HG03571 (cell line): ENCODE data around the gene ASXL3.

Experiments
- ATAC-seq: cut with Tn5 transposase; IDR thresholded peaks from one replicate; pipeline ENCODE4 v1.9.1; 2021; ENCODE audit not compliant: unreplicated experiment

ASXL3 gene

DNA sequence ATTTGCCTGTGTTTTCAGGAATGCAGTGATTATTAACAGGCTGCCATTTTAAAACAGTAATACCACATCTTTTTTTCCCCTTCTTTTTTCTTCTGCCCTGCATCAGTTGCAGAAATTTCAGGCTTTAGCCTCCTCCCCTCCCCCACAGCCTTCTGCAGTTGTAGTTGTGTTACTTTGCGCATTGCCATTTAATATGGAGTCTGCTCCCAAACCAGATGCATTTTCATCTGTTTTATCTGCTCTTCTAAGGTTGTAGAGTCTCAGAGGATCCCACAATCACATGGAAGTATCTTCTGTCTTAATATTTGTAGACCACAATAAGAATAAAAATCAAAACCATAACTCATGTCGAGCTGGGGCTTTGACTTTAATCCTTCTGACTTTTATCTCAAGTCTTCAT is 3.8 kb downstream of the ASXL3 start:
- no peak for ATAC-seq

DNA sequence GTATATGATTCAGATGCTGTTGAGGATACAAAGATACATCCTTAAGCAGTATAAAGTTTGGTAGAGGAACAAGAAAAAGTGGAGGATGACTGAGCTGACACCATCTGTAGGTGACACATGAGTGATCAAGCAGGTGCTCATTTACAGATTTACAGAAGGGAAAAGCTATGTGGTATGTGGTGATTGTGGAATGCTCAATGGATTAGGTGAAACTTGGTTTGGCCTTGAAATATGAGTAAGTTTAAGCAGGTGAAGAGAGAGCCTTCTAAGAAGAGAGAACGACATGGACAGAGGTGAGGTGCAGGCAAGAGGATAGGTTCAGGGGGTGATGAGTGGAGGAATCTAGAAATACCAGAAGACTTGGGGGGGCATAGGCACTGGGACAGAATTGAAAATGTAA is 5.9 kb downstream of the ASXL3 start:
- no peak for ATAC-seq

DNA sequence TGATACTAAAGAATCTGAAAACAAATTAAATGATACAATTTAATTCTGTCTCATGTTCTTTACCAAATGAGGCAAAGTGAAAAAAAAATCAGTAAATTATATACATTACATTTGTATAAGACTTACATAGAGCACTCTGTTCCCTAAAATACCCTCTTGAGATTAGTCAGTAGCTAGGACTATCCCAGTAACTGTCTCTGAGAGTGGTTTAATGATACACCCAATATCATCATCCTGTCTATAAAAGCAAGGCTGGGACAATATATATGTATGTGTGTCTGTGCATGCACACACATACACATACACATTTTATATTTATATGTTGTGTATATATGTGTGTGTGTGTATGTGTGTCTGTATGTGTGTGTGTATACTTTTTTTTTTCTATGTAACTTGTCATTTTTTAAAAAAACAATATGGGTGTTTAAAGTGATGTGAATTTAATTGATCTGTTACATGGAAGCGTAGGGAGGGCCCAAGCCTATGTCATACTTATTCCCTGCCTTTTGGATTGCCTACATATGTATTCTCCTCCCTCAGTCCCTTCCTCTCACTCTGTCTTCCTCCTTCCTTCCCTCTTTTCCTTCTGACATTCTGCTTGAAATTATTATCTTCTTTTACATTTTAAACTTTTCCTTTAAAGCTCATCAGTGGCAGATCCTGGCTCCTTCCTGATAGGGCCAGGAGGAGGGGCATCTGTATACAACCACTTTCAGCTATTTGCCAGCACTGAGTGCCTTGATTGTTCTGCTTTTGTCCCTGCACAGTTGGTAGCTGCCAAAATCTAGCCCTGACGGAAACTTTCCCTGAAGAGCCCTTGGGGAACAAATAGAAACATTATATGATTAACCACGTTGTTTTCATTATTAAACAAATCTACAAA is 6.8 kb downstream of the ASXL3 start:
- no peak for ATAC-seq

DNA sequence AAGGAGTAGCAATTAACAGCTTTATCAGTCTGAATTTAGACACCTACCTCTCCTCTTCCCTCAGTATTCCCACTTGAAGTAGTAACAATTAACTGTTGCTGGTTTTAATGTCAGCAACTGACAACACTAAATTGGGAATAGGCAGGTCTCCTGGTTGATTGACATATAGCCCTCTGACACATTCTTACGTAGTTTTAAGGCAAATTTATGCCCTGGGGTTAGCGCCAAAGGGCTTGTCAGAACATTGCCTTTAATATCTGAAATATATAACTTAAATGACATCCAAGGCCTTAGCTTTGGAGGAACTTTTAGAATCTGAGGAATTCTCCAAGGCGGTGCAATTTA is 7.4 kb downstream of the ASXL3 start:
- no peak for ATAC-seq

DNA sequence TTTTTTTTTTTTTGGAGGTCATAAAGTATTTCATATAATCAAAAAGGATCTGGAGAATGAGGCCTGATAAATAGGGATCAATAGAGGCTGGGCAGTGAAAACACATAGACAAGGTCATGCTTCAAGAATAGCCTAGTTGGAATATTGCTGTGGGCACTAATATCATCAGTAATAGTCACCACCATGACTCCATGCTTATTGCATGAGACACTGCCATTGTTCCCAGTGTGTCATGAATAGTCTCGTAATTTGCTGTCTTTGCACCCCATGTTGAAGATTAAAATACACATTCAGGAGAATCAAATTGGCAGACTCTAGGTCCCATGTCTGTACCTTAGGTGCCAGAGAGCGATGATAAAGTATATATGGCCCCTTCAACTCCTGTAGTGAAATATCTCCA is 10.3 kb downstream of the ASXL3 start:
- ATAC-seq = no peak

DNA sequence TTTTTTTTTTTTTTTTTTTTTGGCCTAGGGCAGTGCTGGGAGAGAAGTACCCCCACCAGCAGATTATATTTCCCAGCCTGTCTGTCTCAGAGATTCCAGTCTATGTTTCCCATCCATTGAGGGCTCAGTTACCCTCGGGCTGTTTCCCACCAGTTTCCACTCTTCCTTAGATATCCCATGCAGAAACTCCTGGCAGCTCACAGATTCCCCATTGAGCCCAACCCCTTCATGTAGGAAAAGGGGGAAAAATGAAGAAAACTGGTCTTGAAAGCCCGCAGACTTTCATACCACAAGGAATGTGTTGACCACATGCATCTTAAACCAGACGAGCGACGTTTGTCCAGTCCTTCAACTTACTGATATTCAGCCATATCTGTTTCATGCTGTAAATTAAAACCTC is 15.2 kb downstream of the ASXL3 start:
- ATAC-seq = no peak

DNA sequence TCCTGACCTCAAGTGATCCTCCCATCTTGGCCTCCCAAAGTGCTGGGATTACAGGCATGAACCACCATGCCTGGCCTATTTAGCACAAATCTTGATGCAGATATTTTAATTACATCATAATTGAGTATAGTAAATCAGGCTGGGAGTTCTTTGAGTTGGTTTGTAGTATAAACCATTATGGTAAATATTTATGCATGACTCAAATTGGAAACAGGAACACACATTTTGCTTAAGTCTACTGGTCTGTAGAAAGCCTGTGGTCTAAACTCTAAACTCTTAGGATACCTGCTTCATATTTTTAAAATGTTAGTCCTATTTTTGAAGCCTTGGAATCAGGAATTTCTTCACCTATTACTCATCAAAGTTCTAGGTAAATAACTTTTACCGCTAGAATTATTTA is 16.8 kb downstream of the ASXL3 start:
- no peak for ATAC-seq

DNA sequence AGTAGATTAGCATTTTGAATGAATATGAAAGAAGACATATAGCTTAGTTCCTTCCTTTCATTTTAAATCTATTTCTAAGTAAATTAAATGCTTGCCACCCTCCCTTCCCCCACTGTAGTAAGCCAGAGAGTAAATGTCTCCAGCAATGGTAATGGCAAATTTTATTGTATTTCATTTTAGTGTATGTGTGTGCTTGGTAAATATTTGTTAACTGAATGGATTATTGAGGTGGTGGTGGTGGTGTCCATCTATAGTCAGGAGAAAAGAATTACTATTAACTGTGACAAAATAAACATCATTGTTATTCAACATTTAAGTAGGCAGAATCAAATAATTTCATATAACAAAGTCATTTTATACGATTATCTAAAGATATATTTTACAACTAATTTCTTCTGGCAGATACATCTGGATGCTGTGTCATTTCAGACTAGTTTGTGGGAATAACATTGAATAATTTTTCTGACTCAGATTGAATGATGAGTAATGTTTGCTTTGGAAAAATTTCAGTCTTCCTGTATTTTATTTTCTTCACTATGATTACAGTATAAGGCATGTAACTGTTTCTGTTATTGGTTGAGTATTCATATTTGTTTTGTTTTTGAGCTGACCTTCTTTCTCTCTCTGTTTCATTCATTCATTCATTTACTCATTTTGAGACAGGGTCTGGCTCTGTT is 18.3 kb downstream of the ASXL3 start:
- ATAC-seq = no peak

DNA sequence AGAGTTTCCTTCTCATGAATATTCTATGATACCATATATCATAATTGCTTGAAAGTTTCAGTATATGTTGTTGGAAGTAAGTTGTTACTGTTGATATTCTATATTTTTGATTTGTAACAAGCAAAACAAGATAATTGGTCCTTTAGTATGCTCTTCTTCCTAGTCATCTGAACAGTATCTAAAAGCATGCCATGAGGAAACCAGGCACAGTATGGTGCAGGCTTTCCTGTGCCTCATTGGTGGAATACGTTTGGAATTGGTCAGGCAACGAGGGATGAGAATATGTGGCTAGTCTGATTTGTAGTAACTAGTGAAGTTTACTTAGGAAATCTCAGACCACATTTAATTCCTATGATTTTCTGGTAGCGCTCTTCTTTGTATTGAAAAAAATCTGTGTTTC is 22.8 kb downstream of the ASXL3 start:
- ATAC-seq = no peak

DNA sequence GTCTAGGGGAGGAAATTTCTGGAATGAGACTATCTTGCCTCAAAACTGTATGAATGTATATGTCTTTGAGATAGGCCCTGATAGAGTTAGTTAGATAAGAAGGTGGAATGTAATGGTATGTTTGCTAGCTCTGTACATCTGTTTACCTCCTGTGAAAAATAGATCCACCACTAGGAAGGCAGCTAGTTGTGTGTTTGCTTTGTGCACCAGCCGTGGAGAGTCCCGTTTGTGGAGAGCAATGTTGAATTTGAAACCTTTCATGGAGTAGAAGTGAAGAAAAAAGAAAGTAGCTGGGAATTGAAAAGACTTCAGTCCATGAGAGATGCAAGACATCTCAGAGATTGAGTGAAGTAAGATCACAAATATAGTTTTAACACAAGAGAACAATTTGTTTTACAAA is 25.4 kb downstream of the ASXL3 start:
- ATAC-seq = no peak

DNA sequence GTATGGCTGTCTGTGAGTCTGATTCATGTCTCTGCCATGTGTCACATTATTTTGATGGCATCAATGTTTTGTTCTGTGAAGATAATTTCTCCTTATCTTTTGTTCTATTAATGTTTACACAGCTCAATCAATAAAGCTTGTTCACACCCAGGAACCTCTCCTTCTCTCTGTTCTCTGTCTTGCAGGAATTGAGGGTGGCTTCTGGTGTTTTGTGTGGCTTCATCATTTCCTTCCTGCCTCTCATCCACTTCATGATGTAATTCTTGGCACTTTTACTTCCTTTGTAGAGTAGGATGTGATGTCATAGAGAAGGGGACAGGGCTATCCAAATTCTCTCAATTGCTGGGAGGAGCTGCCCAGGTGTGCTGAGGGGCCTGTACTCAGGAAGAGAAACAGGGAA is 27.2 kb downstream of the ASXL3 start:
- no peak for ATAC-seq

DNA sequence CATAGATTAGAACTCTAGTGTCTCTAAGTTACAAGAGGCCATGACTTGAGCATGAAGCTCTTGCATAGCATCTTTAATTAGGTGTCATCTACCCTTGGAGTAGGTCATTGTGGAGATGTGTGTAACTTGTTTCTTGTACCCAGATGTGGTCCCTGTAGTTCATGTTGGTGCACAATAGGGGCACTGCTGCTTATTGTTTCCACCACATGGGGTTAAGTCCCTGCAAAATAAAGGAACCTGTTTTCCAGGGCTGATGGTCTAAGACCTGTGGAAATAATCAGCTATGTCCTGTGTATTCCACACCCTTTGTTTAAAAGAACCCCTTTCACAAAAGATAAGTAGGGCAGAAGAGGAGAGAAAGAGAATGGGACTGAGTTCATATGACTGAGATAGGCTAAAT is 28.6 kb downstream of the ASXL3 start:
- no peak for ATAC-seq

DNA sequence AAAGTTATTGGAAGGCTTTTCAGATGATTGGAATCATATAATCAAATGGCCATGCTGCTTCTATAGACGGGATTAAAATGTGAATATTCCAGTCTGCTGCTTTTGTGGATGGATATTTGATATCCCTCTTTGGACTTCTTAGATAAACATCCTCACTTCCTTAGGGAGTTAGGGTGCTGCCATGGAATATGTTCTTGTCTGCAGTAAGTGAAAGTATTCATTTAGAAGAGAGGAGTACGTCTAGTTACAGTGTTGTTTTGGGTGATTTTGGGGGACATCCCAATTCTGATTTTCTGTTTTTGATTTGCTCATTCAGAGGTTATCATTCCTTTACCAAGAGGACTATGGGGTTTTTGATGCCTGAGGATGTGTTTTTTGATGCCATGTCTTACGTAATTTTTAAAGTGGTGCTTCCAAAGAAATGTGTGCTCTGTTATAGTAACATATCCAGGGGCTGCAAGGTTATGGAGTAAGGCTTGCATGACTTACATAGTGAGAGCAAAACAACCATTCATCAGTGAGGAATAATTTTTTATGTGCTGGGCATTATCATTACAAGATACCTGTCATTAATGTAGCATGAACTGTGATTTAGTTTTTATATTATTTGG is 33.6 kb downstream of the ASXL3 start:
- ATAC-seq = no peak

DNA sequence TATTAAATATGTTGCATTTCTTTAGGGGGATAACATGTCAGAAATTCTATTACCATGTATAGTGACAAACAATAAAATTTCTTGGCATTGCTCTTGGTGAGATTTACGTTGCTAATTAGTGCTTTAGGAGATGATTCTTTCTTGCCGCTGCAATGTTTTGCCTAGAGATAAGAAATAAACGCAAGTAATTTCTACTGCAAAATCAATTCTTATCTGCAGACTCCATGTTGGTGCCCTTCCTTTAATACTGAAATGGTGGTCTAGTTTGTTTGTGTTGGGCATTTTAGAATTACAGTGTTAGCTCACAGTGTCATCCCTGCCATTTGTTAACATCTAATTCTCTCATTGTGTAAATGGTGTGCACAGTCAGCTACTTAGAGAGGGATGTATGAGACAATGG is 34.6 kb downstream of the ASXL3 start:
- ATAC-seq = no peak

DNA sequence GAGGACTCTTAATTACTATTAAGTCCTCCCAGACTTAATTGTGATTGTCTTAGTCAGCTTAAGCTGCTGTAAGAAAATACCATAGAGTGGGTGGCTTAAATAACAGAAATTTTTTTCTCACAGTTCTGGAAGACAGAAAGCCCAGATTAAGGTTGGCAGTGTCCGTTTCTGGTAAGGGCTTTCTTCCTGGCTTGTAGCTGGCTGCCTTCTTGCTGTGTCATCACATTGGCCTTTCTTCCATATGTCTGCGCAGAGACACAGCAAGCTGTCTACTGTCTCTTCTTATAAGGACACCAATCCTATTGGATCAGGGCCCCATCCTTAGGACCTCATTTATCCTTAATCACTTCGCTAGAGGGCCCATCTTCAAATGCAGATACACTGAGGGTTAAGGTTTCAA is 38.5 kb downstream of the ASXL3 start:
- ATAC-seq = no peak

DNA sequence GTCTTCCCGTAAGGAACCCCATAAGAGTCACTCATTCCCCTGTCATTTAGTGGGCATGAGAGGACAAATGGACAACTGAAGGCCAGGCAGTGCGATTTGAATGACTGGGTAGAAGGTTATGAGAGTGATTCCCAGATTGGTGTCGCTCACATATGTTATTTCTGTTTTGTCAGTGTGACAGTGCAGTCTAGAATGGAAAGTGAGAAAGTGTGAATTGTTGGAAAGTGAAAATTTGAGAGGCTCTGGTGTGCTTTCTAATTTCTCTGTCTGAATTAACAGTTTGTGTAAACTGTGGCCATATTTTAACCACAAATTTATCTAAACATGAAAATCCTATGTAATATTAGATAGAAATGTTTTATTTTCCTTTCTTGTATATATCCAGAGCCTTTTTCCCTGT is 49.1 kb downstream of the ASXL3 start:
- ATAC-seq = no peak

DNA sequence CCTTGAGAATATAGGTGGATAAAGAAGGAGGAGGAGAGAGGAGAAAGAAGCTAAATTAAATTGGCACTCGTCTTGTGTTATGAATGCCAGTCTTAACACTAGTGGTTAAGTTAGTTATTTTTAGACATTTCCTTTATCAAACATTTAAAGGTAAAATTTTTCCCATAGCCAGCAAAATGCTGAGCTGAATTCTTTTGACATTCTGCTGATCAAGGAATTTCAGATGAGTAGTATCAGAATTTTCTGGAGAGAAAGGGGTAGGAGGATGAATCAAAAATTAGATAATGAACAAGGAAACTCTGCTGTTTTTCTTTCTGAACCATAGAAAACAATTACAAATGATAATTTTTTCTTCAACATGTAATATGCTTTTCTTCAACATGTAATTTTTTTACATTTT is 52.5 kb downstream of the ASXL3 start:
- ATAC-seq = no peak

DNA sequence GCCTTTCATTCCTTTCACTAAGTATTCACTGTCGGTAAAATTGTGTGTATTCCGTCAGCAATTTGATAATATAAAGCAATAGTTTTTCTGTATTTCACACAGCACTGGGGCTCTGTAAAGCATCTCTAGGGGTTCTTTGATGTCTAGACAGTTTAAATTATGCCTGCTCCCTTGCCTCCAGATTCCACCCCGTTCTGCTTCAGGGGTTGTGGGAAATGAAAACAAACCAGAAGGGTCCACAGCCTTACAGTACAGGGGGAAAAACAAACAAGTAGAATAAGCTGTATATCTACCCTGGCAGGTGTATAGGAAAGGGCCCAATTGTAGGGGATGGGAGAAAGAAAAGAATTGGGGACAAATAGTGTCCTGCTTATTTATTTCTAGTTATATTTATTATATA is 63.1 kb downstream of the ASXL3 start:
- no peak for ATAC-seq

DNA sequence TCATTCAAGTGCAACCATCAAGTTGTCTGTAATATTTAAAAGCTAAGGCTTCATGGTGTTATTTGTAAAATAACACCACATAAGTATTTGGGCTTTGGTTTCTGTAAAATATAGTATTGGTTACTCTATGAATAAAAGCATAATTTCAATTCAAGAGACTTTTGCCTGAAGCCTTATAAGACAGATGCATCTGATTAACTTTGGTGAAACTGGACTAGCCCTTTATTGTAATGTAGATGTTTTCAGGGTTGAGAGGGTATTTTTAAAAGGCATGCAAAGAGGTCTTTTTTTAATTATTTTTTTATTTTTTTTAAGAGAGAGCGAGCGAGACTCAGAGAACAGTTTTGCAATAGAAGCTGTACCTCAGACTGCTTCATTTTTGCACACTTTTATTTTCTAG is 66.5 kb downstream of the ASXL3 start:
- ATAC-seq = no peak

DNA sequence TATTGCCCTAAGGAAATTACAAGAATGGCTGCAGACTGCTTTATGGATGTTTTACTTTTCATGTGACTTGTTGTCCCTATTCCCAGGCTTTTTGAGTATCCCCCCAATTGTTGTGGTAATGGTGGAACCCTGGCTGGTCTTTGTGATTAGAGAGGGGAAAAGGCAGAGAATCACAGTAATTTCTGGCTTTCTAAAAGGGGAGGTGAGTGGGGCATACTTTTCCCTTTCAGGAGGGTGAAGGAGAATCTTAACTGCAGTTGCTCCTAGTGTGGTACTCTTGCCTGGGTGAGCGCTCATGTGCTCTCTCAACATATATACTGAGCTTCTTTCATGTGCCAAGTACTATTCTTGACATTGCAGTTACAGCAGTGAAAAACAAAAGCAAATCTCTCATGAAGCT is 69.3 kb downstream of the ASXL3 start:
- ATAC-seq = no peak

DNA sequence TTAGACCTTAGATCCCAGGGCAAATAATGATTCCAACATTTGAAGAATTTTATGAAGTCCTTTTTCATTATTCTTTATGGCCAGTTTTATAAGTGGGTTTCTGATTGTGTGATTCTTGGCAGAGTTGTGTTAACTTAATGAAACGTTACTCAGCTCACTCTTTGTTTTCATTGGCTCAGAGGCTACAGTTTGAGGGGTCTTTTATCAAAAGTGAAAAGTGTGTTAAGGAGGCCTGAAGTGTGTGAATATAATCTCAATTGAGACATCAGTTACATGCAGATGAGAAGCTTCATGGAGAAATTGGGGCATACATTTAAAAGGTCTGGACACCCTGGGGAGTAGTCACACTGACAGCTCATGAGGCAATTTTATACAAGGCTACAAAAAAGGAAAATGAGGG is 74.6 kb downstream of the ASXL3 start:
- ATAC-seq = no peak

DNA sequence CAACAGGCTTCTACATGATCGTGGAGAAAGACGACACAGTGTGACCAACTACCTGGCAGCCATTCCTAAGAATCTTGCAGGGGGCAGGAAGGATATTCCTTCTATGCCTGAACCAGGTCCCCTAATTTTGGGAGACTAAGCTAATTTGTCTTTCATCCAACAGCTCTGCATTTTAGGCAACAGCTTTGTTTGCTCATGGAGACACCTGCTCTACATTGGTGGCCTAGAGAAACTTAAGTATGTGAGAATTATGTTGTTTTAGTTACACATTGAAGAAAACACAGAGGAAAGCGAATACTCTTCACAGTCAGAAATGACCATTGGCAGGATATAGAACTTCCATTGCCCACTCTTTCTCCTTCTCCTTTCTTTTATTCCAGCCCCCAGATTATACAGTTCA is 75.2 kb downstream of the ASXL3 start:
- no peak for ATAC-seq
